HG02884 (cell line): ENCODE results near the gene RILPL1.
"Not testable (repeated sequence)": the region's sequence is repeated elsewhere in the genome, so short reads cannot be mapped to it uniquely, and the experiment has no call there.

Experiments used
- ATAC-seq: cut with Tn5 transposase; IDR thresholded peaks from one replicate; pipeline ENCODE4 v1.9.1; 2021; ENCODE audit warnings: mild to moderate bottlenecking, moderate library complexity; ENCODE audit not compliant: unreplicated experiment

The RILPL1 gene

GRCh38 chr12:123533672-123534643, at the start of gene RILPL1:
Gene RILPL1 (minus strand): TSS chr12:123533719. CDS start chr12:123533482, 237 bp downstream.
- no peak for ATAC-seq

- no peak for ATAC-seq
Measured at GRCh38 chr12:123580772-123581171, 47.3 kb upstream of the RILPL1 start.

GRCh38 chr12:123578829-123579228, 45.3 kb upstream of the RILPL1 start:
- not testable (repeated sequence) for ATAC-seq

GRCh38 chr12:123578243-123578642, 44.7 kb upstream of the RILPL1 start:
- ATAC-seq, result no peak

GRCh38 chr12:123576611-123577010, 43.1 kb upstream of the RILPL1 start:
- ATAC-seq, result no peak

GRCh38 chr12:123573870-123574269, 40.4 kb upstream of the RILPL1 start:
- ATAC-seq, result no peak

GRCh38 chr12:123572391-123572790, 38.9 kb upstream of the RILPL1 start:
- no peak for ATAC-seq

GRCh38 chr12:123571343-123571813, 37.9 kb upstream of the RILPL1 start:
- no peak for ATAC-seq

- ATAC-seq, result no peak
Measured at GRCh38 chr12:123559468-123559867, 25.9 kb upstream of the RILPL1 start.

- not testable (repeated sequence) for ATAC-seq
Measured at GRCh38 chr12:123558487-123558886, 25.0 kb upstream of the RILPL1 start.

- ATAC-seq, result not testable (repeated sequence)
Measured at GRCh38 chr12:123554843-123555242, 21.3 kb upstream of the RILPL1 start.

GRCh38 chr12:123554136-123554535, 20.6 kb upstream of the RILPL1 start:
- not testable (repeated sequence) for ATAC-seq

- no peak for ATAC-seq
Measured at GRCh38 chr12:123550700-123551099, 17.2 kb upstream of the RILPL1 start.

GRCh38 chr12:123548107-123548506, 14.6 kb upstream of the RILPL1 start:
- no peak for ATAC-seq

GRCh38 chr12:123546281-123546680, 12.8 kb upstream of the RILPL1 start:
- ATAC-seq, result no peak

- no peak for ATAC-seq
Measured at GRCh38 chr12:123543541-123543940, 10.0 kb upstream of the RILPL1 start.

GRCh38 chr12:123540899-123541662, 7.6 kb upstream of the RILPL1 start:
- no peak for ATAC-seq

- ATAC-seq, result not testable (repeated sequence)
Measured at GRCh38 chr12:123535952-123536351, 2.4 kb upstream of the RILPL1 start.

- no peak for ATAC-seq
Measured at GRCh38 chr12:123532808-123533649, 490 bp downstream of the RILPL1 start.

- no peak for ATAC-seq
Measured at GRCh38 chr12:123532019-123532418, 1.5 kb downstream of the RILPL1 start.

- ATAC-seq, result no peak
Measured at GRCh38 chr12:123531091-123531490, 2.4 kb downstream of the RILPL1 start.
